AG10803 (cell line): Measurements from ENCODE around the gene SUPT4H1.

Experiments used
- DNase-seq: peaks from one replicate; pipeline ENCODE4 v3.0.0; 2010; ENCODE audit warnings: low read depth
- H3K4me3 ChIP-seq: 2 replicates; pipeline ENCODE4 v1.5.1; 2011; ENCODE audit warnings: mild to moderate bottlenecking, low read length, control low read depth
- CTCF ChIP-seq: conservative IDR thresholded peaks from 2 replicates; pipeline ENCODE4 v1.5.1; 2011; ENCODE audit warnings: mild to moderate bottlenecking, low read length, control low read depth, inconsistent platforms

SUPT4H1 gene

GRCh38 chr17:58375811-58376210, 23.8 kb upstream of the SUPT4H1 start:
- no peak for DNase-seq
- H3K4me3 ChIP-seq = no peak overlapping the region
- TF ChIP-seq CTCF = no peak

- DNase-seq = no peak
- no peak overlapping the region for H3K4me3 ChIP-seq
- no peak for TF ChIP-seq CTCF
These were observed 23.3 kb upstream of the SUPT4H1 start for GRCh38 chr17:58375256-58375655.

GRCh38 chr17:58373923-58374322, 21.9 kb upstream of the SUPT4H1 start:
- no peak overlapping the region for H3K4me3 ChIP-seq
- TF ChIP-seq CTCF = no peak
- no peak for DNase-seq

- DNase-seq = no peak
- no peak for TF ChIP-seq CTCF
- H3K4me3 ChIP-seq = no peak overlapping the region
These were observed 21.0 kb upstream of the SUPT4H1 start for GRCh38 chr17:58373003-58373402.

- no peak overlapping the region for H3K4me3 ChIP-seq
- no peak for TF ChIP-seq CTCF
- DNase-seq = no peak
These were observed 19.4 kb upstream of the SUPT4H1 start for GRCh38 chr17:58371300-58371950.

- TF ChIP-seq CTCF = no peak
- no peak overlapping the region for H3K4me3 ChIP-seq
- DNase-seq = no peak
These were observed 18.7 kb upstream of the SUPT4H1 start for GRCh38 chr17:58370716-58371115.

- DNase-seq = no peak
- TF ChIP-seq CTCF = no peak
- no peak overlapping the region for H3K4me3 ChIP-seq
These were observed 18.3 kb upstream of the SUPT4H1 start for GRCh38 chr17:58370309-58370708.
